NCI-H526 treated with DMSO at 0.1 percent for 48 hours (cell line): ENCODE measurements around the gene ACKR2.

Experiments used
- DNase-seq: peaks from one replicate; lab custom pipeline; 2025; lab: John Stamatoyannopoulos, UW

The ACKR2 gene

DNA sequence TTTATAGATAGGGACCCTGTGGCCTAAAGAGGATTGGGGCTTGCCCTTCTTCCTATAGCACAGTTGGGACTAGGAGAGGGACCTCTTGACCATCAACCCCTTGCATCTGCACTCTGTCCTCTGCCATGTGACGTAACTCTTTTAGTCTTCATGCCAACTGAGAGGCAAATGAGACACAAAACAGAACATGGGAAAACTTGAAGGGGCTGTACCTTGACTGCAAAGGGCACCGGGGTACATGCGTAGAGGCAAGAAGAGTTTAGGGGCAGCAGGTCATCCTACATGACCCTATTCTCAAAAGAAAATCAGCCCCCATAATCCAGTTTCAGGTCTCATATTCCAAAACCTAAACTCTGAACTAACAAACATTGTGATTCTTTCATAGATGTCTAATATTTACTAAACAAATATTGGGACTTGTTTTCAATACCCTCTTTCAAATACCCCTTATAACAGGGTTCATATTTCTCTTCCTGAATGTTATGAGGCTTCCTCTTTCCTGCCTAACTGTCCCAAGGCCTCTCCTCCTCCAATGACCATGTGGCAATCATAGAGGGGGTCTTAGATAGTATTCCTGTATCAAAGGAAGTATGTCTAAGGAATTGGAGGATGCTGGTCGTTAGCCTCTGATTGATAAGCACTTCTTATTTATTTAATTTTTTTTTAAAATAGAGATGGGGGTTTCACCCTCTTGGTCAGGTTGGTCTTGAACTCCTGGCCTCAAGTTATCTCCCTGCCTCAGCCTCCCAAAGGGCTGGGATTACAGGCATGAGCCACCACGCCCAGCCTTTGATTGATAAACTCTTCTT lies 20.6 kb downstream of the ACKR2 start:
- DNase-seq = no peak

DNA sequence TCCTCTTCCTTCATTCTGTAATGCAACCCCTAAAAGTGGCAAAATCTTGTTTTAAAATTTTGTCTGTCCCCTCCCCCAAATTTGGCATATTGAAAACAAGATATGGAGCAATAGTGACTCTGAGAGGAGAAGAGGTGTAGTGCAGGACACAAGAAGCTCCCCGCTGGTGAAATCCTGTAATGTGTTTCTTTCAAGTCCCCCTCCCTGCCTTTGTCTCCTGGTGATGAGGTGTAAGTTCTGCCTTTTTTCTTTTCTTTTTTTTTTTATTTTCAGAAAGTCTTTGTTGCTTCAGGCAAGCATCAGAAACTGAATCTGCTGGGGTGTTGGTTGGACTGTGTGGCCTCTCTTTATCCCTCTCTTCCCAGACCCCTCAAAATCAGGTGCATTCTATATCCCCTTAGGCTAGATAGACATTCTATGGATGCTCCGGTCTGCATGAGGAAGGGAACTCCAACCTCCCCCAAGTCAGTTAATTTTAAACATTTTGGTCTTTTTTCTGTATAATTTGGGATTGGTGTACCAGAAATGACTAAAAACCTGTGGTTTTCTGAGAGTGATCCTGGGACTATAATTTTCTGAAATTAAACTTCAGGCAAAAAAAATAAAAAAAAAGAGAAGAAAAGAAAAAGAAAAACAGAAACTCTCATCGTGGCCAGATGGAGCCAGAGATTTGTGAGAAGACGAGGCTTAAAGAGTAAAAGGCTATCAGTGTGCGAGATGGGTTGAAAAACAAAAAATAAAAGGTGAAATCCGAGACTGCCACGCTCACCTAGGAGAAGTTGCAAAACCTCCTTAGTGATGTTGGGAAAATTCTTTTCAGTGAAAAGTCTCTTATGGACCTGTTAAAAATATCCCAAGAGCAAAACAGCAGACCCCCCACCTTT lies 21.4 kb downstream of the ACKR2 start:
- DNase-seq = no peak

DNA sequence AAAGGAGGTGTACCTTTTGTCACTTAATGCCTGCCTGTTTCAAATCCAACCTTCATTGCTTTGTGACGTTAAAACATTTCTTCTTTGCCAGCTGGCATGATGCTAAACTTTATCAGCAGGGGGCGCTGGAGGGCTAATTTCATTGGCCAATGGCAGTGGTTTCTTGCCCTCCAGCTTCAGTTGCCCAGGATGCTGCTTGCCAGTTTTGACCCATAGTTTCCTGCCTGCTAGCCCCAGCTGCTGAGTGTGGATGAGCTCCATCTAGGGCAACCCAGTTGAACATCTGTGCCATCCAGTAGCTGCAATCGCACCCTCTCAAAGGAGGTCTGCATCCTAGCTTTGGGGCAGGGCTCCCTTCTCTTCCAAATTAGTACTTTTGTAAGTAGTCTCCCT lies 22.1 kb downstream of the ACKR2 start:
- peak; percentile 3 for DNase-seq

DNA sequence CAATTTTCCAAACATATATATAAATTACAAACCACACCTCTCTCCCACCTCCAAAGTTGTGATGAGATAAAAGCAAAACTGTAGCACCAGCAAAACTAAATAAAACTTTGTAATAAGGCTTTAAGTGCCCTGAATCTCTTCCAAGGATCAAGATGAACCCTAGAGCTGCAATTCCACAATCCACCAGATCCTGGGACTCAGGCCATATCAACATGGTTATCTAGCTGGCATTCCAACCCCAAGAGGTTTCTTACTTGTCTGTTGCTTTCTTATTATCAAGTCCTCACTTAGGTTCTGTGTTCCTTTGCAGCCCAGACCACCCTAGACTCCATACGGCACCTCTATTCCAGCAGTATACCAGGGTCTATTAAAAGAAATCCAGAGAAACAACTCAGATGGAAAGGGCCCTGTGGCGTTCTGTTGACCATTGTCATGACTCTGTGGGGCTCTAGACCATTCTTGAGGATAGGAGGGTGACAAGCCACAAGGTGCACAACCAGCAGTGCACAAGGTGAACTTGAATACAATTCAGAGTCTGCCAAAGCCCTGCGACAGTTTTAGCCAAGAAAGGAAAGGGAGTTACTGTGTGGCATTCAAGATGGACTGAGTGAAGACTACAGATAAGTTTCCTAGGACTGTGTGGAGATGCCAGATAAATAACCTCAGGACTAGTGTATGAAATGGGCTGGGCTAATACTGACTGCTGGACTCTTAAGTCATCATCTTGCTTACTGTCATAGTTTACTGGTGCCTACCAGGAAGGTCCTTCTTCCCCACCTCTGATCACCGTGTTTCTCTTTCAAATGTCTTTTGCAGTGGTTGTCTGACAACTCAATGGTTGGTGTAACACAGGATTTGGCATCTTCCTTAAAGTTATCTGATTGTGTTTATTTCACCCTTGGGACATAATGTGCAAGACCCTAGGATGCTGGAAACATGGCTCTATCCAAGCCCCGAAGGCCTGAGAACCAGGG lies 27.2 kb downstream of the ACKR2 start:
- no peak for DNase-seq

DNA sequence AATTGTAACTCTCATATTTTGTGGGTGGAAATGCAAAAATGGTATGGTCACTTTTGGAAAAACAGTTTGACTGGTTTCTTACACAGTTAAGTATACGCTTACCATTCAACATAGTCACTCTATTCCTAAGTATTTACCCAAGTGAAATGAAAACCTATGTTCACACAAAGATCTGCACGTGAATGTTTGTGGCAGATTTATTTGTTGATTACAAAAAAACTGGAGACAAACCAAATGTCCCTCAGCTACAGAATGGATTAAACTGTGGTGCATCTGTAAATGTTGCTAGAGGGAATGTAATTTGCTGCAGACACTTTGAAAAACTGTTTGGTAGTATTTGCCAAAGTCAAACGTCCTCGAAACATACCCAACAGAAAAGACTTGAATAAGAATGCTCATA lies 29.3 kb downstream of the ACKR2 start:
- DNase-seq = no peak

DNA sequence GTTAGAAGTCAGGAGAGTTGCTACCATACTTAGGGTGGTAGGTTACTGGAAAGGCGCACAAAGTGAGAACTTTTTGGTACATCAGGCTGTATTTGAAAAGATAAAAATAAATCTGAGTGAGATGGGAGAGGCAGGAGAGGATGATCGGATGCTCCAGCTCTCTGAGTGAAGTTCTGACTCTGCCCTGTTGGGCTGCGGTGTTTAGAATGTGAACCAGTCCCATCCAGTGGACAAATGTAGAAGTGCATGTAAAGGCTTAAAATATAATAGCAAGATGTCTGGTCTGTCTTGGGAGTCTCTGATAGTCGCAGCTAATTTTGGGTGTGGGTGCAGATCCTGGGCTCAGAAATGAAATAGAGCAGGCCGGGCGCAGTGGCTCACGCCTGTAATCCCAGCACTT lies 30.4 kb downstream of the ACKR2 start:
- peak; percentile 11 for DNase-seq

DNA sequence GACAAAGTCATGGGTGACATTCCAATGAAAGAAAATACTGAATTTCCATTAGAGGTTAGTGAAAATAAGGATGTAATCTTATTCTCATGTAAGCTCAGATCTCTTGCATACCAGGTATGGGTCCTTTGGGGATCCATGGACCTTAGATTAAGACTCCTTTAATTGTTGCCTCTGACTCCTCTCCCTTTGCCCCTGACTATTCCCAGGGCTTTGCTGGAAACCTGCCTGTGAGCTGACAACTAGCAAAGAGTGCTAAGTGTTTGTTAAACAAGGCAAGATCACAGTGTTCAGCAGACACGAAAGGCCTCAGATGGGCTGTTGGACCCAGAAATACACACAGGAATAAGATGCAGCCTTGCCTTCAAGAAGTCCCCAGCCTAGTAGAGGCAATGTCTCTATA lies 32.1 kb downstream of the ACKR2 start:
- no peak for DNase-seq

DNA sequence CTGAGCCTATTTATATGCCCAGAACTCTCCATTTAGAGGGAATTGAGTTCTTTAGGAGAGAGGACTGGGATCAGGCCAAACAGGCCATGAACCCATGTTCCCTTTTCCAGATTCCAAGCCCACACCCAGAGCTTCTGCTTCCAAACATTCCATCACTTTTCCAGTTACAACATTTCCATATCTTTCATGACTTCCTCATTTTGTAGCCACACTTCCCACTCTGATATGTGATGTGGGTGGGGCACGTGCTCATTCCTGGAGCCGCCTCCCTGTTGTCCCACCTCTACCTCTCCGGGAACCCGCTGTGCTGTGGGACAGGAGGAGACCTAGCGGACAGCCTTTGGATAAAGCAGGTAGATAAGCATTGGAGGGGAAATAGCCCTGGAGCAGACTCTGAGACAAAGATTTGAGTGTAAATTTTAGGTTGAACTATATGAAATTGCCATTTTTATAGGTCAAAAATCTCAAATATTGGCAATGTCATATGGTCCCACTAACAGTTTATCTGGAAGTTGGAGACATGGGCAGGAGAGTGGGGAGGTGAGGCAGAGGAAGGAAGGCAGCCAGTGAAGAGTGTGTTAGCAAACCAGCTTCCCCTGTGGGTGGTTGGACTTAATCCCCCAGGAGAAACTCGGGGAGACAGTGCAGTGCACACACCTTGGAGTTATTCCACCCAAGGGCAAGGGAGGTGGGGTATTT lies 34.6 kb downstream of the ACKR2 start:
- DNase-seq = no peak

DNA sequence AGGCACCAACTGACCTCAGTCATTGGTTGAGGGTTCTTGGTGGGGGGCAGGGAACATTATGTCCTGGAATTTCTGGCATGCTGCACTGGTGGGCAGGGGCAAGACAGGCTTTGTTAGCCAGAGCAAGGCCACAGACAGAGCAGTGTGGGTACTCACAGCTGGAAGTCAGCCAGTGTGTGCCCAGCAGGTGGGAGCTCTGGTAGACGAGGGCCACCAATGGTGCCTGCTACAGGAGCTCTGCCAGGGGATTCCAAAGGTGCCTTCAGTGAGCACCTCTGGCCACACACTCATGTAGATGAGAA lies 35.1 kb downstream of the ACKR2 start:
- DNase-seq = no peak

DNA sequence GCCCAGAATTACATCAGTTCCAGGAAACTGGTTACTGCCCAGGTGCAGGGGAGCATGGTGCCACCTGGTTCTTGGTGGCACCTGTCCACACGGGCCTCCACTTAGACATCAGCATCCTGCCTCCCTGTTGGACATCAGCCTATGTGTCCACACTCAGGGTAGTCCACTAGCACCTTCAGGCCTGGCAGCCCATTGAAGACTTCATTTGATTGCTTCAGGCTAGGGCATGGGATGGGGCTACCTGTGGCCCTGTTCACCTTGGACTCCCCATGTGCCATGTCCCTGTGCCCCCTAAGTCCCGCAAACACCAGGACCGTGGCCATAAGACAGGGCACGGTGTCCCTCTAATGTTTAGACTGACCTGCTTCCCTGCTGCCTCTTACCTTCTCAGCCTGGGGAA lies 35.6 kb downstream of the ACKR2 start:
- no peak for DNase-seq

DNA sequence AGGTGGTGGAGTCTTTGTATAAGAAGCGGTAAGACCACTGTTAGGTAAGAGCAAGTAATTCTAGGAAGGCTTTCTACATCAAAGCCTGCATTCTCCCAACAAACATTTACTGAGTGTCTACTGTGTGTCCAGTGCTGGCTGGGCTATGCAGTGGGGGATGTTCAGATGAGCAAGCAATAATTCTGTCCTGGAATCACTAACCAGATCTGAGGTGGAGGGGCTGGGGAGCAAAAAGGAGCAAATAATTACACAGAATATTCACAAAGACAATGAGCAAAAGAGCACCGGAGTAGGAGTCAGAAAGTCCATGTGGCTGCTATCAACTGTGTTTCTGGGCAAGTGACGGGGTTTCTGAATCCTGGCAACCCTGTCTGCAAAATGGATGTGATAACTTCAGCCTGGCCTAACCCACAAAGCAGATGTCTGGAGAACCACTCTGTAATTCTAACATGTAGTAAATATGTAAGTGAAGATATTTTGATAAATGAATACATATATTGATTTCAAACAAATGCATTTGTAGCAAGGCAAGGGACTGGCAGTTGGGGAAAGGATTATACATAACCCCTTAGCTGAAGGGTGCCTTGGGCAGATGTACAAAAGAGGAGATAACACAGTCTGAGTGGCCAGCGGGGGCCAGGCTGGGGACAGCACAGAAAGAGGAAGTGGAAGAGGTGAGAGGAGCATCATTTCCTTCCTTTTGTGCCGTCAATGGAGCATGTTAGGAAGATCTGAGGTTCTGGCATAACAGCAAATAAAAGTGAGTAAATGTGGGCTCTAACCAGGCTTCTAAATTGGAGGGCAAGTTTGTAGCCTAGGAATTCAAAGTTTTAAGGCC lies 37.7 kb downstream of the ACKR2 start:
- no peak for DNase-seq

DNA sequence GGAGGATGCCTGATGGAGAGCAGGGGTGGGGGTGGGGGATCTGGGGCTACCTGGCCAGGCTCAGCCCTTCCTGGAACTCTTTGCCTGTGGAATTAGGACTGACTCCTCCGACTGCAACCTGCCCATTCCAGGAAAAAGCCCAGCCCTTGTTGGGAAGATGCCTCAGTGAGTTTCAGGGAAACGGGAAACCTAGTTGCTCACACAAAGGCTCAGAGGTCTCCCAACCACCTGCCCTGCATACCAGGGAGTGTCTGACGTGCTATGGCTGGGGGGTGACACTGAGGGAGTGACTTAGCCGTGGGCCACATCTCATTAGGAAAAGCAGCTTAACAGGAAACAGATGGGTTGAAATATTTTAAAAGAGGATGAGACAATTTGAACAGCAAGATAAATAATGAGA lies 38.5 kb downstream of the ACKR2 start:
- DNase-seq = no peak

DNA sequence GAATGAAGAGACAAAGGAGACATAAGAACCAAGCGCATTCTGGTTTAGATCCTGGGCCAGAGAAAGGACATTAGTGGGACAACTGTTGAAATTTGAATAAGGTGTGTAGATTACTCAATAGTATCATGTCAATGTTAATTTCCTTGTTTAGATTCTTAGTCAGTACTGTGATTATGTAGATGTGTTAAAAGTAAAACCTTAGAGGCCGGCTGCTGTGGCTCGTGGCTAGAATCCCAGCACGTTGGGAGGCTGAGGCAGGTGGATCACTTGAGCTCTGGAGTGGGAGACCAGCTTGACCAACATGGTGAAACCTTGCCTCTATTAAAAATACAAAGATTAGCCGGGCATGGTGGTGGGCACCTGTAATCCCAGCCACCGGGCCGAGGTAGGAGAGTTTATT lies 39.8 kb downstream of the ACKR2 start:
- DNase-seq = no peak

DNA sequence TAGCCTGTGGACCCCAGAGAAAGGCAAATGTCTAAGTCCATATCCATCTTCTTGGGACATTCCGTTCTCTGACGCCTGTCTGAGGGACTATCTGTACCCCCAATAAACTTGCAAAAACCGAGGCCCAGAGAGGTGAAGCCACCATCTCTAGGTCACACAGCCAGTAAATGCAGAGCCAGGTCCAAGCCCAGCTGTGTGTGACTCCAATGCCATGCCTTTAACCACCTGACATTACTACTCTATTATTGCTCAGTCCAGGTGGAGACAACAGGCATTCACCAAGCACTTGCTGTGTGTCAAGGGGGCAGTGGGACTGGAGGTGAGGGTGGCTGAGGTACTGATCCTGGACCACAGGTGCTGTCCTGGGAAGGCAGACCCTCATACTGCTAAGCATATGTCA lies 41.0 kb downstream of the ACKR2 start:
- DNase-seq = no peak

DNA sequence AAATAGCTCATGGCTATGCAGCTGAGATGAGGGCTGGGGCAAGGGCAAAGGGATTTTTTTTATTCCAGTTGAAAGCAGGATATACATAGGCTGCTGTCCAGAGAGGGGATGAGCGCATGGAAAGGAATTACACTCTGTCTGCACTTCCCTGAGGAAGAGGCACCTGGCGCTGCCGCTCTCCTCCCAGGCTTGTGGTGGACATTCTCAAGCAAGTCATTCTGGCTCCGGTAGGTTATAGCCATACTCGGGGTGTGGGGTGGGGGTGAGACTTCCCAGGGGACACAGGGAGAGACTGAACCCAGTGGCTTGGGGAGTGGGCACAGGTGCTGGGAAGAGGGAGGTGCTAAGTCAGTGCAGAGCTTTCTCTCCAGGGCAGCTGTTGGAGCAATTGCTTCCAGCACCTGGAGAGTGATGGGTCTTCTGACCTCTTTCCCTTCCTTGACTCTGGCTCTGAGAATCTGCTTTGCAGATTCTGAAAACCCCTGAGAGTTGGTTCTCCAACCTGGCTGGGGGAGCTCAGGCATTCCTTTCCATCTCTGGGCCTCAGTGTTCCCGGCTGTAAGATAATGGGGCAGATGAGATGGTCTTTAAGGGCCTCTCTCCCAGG lies 42.1 kb downstream of the ACKR2 start:
- no peak for DNase-seq

DNA sequence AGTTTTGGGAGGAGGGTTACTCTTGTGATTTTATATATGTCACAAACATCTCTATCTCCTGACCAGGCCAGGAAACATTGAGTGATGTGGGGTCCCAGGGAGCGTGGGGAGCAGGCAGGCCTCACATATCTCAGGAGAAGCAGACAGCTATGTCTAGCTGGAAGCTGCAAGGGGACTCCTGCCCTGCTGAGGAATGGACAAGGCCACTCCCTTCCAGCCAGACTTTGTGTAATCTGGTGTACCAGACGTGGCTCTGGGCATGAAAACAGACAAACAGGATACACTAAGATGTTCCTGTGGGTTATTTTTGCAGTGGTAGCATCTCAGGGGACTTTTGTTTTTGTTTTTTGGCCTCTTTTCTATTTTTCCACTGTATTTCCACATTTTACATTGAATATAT lies 43.2 kb downstream of the ACKR2 start:
- DNase-seq = no peak

DNA sequence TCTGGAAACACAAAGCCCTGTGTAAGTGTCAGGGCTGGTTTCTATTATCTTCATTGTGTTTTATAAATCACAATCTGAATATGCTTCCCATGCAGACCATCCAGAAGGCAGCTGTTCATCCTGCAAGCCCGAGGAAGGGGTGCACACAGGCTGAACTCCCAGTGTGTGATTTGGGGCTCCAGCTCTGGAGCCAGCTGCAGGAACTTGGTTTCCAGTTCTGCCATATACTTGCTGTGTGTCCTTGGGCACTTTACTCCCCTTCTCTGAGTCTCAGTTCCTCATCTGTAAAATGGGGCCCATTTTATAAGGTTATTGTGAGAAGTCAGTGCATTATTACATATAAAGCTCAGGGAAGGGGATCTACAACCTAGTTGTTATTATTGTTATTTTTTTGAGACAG lies 43.8 kb downstream of the ACKR2 start:
- no peak for DNase-seq

DNA sequence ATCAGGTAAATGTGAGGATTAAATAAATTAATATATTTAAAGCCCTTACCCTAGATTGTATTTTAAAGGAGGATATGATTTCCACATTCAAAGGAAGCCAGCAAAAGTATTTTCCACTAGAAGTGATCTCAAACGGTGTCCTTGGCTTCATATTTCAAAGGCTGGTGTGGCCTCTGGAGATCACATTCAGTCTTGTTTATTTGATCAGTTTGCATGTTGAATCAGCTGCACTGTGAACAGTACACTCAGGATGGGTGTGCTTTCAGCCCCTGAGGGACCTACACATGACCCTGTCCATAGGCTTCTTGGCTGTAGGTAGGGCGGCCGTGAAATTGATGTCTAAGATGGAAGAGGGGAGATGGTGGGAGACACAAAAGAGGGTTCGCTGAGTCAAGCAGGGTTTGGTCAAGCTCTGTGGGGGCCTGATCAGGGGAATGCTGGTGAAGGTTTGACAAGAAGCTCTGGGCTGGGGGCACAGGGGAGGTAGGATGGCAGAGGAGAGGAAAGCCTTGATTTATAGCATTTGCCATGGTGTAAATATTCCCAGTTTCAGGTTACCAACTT lies 44.6 kb downstream of the ACKR2 start:
- DNase-seq = no peak

DNA sequence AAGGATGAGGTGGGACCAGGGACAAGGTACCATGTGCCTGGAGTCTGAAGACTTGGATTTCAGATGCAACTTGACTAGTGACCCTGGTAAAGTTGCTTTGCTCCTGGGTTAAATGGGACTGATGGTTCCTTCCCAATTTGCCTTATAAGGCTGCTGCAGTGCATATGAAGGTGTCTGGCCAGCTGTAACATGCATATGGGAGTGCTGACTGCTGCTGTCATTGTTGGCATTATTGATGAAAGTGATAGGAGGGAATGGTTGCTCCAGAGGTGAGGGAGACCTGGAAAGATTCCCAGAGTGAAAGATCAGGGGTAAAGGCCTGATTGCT lies 45.9 kb downstream of the ACKR2 start:
- no peak for DNase-seq
